Sigmoid colon (tissue), 4 donors: Measurements from ENCODE around the gene EDDM3A.

Experiments used
- CTCF ChIP-seq, 4 experiments: fragments of 450-650 bp in 3 of 4; fragments of 200-600 bp in 1 of 4; IDR thresholded peaks; one replicate each; pipeline ENCODE4 v1.5.1; 2016 to 2019; ENCODE audit warnings: antibody characterized with exemption in 4 of 4, mild to moderate bottlenecking in 3 of 4, moderate library complexity in 2 of 4
- POLR2A ChIP-seq, 2 donors: fragments of 450-650 bp; IDR thresholded peaks; one replicate each; pipeline ENCODE4 v1.6.1; 2016; ENCODE audit warnings: antibody characterized with exemption in 2 of 2, mild to moderate bottlenecking in 2 of 2, moderate library complexity in 2 of 2
- POLR2AphosphoS5 ChIP-seq, 4 donors: sonication (generic); formaldehyde crosslinking; IDR thresholded peaks; one replicate each; pipeline ENCODE4 v1.6.1; 2017; ENCODE audit warnings: antibody characterized with exemption in 4 of 4

GRCh38 chr14:20720741-20721140 lies 24.9 kb upstream of the EDDM3A start:
- no peak for TF ChIP-seq CTCF (IDR thresholded peaks at IDR 0.05)
- TF ChIP-seq POLR2A (IDR thresholded peaks at IDR 0.05): no peak
- no peak for TF ChIP-seq POLR2AphosphoS5 (IDR thresholded peaks at IDR 0.05)
